ENCODE data around the gene TUT7. TPM values are rescaled to one million over a fixed set of nuclear protein-coding genes. Genes with fewer than 3 reads are reported as not detected.

Gene TUT7
- polyA plus RNA-seq, 1 donor from 2014 or later, result 21.0 TPM

DNA sequence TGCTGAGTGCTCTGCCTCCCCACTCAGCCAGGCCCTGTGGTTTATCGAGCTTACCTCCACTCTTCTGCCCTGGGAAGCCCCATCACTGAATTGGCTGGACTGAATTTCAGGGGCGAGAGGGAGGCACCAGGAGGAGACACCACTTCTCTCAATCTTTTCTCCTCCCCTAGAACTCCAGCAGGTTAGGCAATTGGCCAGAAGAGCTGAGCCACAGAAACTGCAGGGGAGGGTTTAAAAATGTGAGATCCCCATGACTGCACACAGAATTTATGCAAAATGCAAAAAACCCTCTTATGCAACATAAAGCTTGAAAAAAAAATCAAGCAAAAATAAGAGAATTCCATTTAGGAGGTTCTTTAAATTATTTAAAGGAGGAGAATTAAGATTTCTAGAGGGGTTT lies 29.9 kb downstream of the TUT7 start:
- Histone ChIP-seq H4K20me1 (ENCODE audit: insufficient read depth) (no peaks in the 10 kb centered on the region), H3K4me3 (ENCODE audit: low read length) (no peak overlapping the region), H2AFZ (ENCODE audit: low read depth, low read length) (no peak overlapping the region), H3K79me2 (replicated peaks; ENCODE audit: insufficient read depth, low read length) (no peaks in the 10 kb centered on the region), H3K4me2 (ENCODE audit: low read length) (no peak overlapping the region), H3K27me3 (ENCODE audit: insufficient read depth, low read depth, low read length) (no peaks in the 10 kb centered on the region), H3K9me2 (ENCODE audit: insufficient read depth, low read length) (no peaks in the 10 kb centered on the region), H3K27ac (ENCODE audit: low read length) (no peak overlapping the region), H3K36me3 (ENCODE audit: insufficient read depth, low read length) (peaks cover 8% of the 10 kb centered on the region), H3K9ac (ENCODE audit: low read length) (no peak overlapping the region), H3K9me3 (ENCODE audit: low read length) (no peaks in the 10 kb centered on the region), H3F3A (ENCODE audit: insufficient read depth, low read length, poor library complexity, severe bottlenecking) (no peaks in the 10 kb centered on the region)
- no peak for TF ChIP-seq MXI1 (conservative IDR thresholded peaks at IDR 0.05; ENCODE audit: poor library complexity, severe bottlenecking)
- no peak for TF ChIP-seq SMC3 (conservative IDR thresholded peaks at IDR 0.05; ENCODE audit: poor library complexity)
- no peak for TF ChIP-seq RAD21 (conservative IDR thresholded peaks at IDR 0.05)
- TF ChIP-seq, protein P1, sequence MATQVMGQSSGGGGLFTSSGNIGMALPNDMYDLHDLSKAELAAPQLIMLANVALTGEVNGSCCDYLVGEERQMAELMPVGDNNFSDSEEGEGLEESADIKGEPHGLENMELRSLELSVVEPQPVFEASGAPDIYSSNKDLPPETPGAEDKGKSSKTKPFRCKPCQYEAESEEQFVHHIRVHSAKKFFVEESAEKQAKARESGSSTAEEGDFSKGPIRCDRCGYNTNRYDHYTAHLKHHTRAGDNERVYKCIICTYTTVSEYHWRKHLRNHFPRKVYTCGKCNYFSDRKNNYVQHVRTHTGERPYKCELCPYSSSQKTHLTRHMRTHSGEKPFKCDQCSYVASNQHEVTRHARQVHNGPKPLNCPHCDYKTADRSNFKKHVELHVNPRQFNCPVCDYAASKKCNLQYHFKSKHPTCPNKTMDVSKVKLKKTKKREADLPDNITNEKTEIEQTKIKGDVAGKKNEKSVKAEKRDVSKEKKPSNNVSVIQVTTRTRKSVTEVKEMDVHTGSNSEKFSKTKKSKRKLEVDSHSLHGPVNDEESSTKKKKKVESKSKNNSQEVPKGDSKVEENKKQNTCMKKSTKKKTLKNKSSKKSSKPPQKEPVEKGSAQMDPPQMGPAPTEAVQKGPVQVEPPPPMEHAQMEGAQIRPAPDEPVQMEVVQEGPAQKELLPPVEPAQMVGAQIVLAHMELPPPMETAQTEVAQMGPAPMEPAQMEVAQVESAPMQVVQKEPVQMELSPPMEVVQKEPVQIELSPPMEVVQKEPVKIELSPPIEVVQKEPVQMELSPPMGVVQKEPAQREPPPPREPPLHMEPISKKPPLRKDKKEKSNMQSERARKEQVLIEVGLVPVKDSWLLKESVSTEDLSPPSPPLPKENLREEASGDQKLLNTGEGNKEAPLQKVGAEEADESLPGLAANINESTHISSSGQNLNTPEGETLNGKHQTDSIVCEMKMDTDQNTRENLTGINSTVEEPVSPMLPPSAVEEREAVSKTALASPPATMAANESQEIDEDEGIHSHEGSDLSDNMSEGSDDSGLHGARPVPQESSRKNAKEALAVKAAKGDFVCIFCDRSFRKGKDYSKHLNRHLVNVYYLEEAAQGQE (IDR thresholded peaks at IDR 0.05; ENCODE audit: borderline replicate concordance), result no peak
- TF ChIP-seq EP300 (conservative IDR thresholded peaks at IDR 0.05; ENCODE audit: poor library complexity, severe bottlenecking), result no peak
- no peak for TF ChIP-seq POLR2AphosphoS5 (IDR thresholded peaks at IDR 0.05)
- TF ChIP-seq TAF1 (IDR thresholded peaks at IDR 0.05; ENCODE audit: low read depth), result no peak

DNA sequence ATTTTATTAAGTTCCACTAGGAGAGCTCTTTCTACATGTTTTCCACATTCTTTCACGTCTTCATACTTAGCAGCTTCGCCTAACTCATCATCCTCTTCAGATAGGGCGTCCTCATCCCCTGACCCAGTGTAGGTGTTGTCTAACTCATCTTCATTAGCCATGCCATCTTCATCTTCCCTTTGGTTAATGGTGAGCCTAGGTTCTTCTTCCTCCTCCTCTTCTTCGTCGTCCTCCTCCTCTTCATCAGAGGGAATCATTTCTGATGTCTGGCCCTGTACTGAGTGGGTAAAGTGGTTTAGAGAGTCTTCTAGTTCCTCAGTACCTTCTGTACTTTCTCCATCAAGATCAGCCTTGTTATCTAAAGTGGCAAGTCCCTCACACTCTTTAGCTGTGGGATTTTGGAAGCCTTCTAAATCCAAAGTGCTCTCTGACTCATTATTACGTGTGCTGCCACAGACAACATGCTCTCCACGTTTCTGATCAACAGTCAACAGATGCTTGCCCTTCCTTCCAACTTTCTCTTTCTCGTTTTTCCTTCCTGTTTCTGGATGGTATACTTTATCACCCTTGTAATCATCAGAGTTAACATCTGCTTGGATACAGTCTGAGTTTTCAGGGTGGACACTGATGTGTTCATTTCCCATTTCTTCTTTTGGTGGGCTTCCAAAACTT lies 31.1 kb downstream of the TUT7 start:
- Histone ChIP-seq H3K79me2 (replicated peaks; ENCODE audit: insufficient read depth, low read length) (no peaks in the 10 kb centered on the region), H3K4me2 (ENCODE audit: low read length) (no peak overlapping the region), H2AFZ (ENCODE audit: low read depth, low read length) (no peak overlapping the region), H4K20me1 (ENCODE audit: insufficient read depth) (no peaks in the 10 kb centered on the region), H3K9me2 (ENCODE audit: insufficient read depth, low read length) (no peaks in the 10 kb centered on the region), H3K9ac (ENCODE audit: low read length) (no peak overlapping the region), H3K9me3 (ENCODE audit: low read length) (no peaks in the 10 kb centered on the region), H3F3A (ENCODE audit: insufficient read depth, low read length, poor library complexity, severe bottlenecking) (no peaks in the 10 kb centered on the region), H3K27ac (ENCODE audit: low read length) (no peak overlapping the region), H3K36me3 (ENCODE audit: insufficient read depth, low read length) (peaks cover 8% of the 10 kb centered on the region), H3K4me3 (ENCODE audit: low read length) (no peak overlapping the region), H3K27me3 (ENCODE audit: insufficient read depth, low read depth, low read length) (no peaks in the 10 kb centered on the region)
- TF ChIP-seq RAD21 (conservative IDR thresholded peaks at IDR 0.05) (no peak), SMC3 (conservative IDR thresholded peaks at IDR 0.05; ENCODE audit: poor library complexity) (no peak), MXI1 (conservative IDR thresholded peaks at IDR 0.05; ENCODE audit: poor library complexity, severe bottlenecking) (no peak)
- TF ChIP-seq, protein P1 (IDR thresholded peaks at IDR 0.05; ENCODE audit: borderline replicate concordance), result no peak
